AG10803 (cell line): ENCODE results near the gene CRPPA.

Experiments used
- DNase-seq: peaks from one replicate; pipeline ENCODE4 v3.0.0; 2010; ENCODE audit warnings: low read depth
- H3K4me3 ChIP-seq: 2 replicates; pipeline ENCODE4 v1.5.1; 2011; ENCODE audit warnings: mild to moderate bottlenecking, low read length, control low read depth
- CTCF ChIP-seq: conservative IDR thresholded peaks from 2 replicates; pipeline ENCODE4 v1.5.1; 2011; ENCODE audit warnings: mild to moderate bottlenecking, low read length, control low read depth, inconsistent platforms

CRPPA gene

GRCh38 chr7:16416289-16417282, 4.8 kb downstream of the CRPPA start:
- no peak overlapping the region for H3K4me3 ChIP-seq
- no peak for TF ChIP-seq CTCF
- peak; percentile 88 for DNase-seq

GRCh38 chr7:16412274-16413254, 8.8 kb downstream of the CRPPA start:
- no peak for TF ChIP-seq CTCF
- H3K4me3 ChIP-seq: no peak overlapping the region
- no peak for DNase-seq

GRCh38 chr7:16411391-16411790, 9.9 kb downstream of the CRPPA start:
- H3K4me3 ChIP-seq: no peak overlapping the region
- no peak for DNase-seq
- no peak for TF ChIP-seq CTCF

GRCh38 chr7:16409777-16410176, 11.6 kb downstream of the CRPPA start:
- no peak for TF ChIP-seq CTCF
- no peak overlapping the region for H3K4me3 ChIP-seq
- DNase-seq: no peak

- no peak for TF ChIP-seq CTCF
- no peak overlapping the region for H3K4me3 ChIP-seq
- no peak for DNase-seq
These were observed 16.7 kb downstream of the CRPPA start for GRCh38 chr7:16404636-16405035.

- TF ChIP-seq CTCF: no peak
- no peak overlapping the region for H3K4me3 ChIP-seq
- no peak for DNase-seq
These were observed 17.9 kb downstream of the CRPPA start for GRCh38 chr7:16403475-16403874.
